Mesendoderm (in vitro differentiated cells): Measurements from ENCODE around the gene CALN1.

Experiments
- DNase-seq: peaks from one replicate; pipeline ENCODE4 v3.0.0; 2013
- H2AK5ac ChIP-seq: 2 replicates; pipeline ENCODE4 v1.6.1; 2013; ENCODE audit warnings: low read length, inconsistent platforms
- H2BK120ac ChIP-seq: 2 replicates; pipeline ENCODE4 v1.6.1; 2013; ENCODE audit warnings: low read depth, mild to moderate bottlenecking, low read length, moderate library complexity, mixed read lengths
- H2BK15ac ChIP-seq: replicated peaks from 2 replicates; pipeline ENCODE4 v1.6.1; 2013; ENCODE audit warnings: low read depth, mild to moderate bottlenecking, moderate library complexity
- H2BK5ac ChIP-seq: 2 replicates; pipeline ENCODE4 v1.6.1; 2013; ENCODE audit warnings: low read length, inconsistent platforms
- H3K18ac ChIP-seq: 2 replicates; pipeline ENCODE4 v1.6.1; 2013; ENCODE audit warnings: mild to moderate bottlenecking, low read length, mixed read lengths
- H3K23ac ChIP-seq: one replicate; pipeline ENCODE4 v1.6.1; 2013; ENCODE audit warnings: low read length
- H3K27ac ChIP-seq: 2 replicates; pipeline ENCODE4 v1.5.1; 2013; ENCODE audit warnings: low read depth, mild to moderate bottlenecking, inconsistent platforms, low read length, moderate library complexity
- H3K27me3 ChIP-seq: 2 replicates; pipeline ENCODE4 v1.6.1; 2013; ENCODE audit warnings: low read length, control low read depth, mild to moderate bottlenecking, inconsistent platforms; ENCODE audit not compliant: insufficient read depth, poor library complexity
- H3K36me3 ChIP-seq: 2 replicates; pipeline ENCODE4 v1.6.1; 2013; ENCODE audit warnings: low read length, inconsistent platforms; ENCODE audit not compliant: control insufficient read depth, insufficient read depth
- H3K4ac ChIP-seq: one replicate; pipeline ENCODE4 v1.6.1; 2013; ENCODE audit warnings: low read depth, mild to moderate bottlenecking, low read length, moderate library complexity
- H3K4me1 ChIP-seq: 2 replicates; pipeline ENCODE4 v1.6.1; 2013; ENCODE audit warnings: low read depth, low read length, inconsistent platforms; ENCODE audit not compliant: control insufficient read depth
- H3K4me2 ChIP-seq: 2 replicates; pipeline ENCODE4 v1.6.1; 2013; ENCODE audit warnings: low read length
- H3K4me3 ChIP-seq: 2 replicates; pipeline ENCODE4 v1.5.1; 2013; ENCODE audit warnings: mild to moderate bottlenecking, low read length
- H3K56ac ChIP-seq: one replicate; pipeline ENCODE4 v1.6.1; 2013; ENCODE audit warnings: low read length
- H3K79me1 ChIP-seq: 2 replicates; pipeline ENCODE4 v1.6.1; 2013; ENCODE audit warnings: low read length, inconsistent platforms
- H3K79me2 ChIP-seq: 2 replicates; pipeline ENCODE4 v1.6.1; 2013; ENCODE audit warnings: mild to moderate bottlenecking, low read length; ENCODE audit not compliant: control insufficient read depth, insufficient read depth
- H3K9ac ChIP-seq: 2 replicates; pipeline ENCODE4 v1.6.1; 2013; ENCODE audit warnings: low read length, inconsistent platforms
- H4K5ac ChIP-seq: one replicate; pipeline ENCODE4 v1.6.1; 2013; ENCODE audit warnings: low read length
- H4K8ac ChIP-seq: one replicate; pipeline ENCODE4 v1.6.1; 2013; ENCODE audit warnings: low read depth, mild to moderate bottlenecking, control low read depth, low read length, moderate library complexity
- WGBS: extraction: QIAGEN DNeasy Blood & Tissue Kit; methylation state at CpG from one replicate; pipeline ENCODE4 v1.1.7; 2013; ENCODE audit warnings: low lambda C conversion rate, missing lambda C conversion rate; ENCODE audit not compliant: insufficient coverage; ENCODE audit errors: extremely low coverage; 5-methylcytosine and 5-hydroxymethylcytosine counted together

The CALN1 gene

DNA sequence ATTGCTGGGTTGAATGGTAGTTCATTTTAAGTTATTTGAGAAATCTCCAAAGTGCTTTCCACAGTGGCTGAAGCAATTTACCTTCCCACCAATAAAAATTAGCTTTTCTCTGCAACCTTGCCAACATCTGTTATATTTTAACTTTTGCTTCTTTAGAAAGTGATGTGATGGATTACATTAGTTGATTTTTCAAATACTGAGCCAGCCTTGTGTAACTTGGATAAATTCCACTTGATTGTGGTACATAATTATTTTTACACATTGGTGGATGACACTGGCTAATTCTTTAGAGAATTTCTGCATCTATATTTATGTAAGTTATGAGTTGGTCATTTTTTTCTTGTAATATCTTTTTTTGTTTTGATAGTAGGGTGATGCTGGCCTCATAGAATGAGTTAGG, 646.1 kb downstream of the CALN1 start:
- no peak overlapping the region for H3K4ac ChIP-seq
- no peak overlapping the region for H2BK5ac ChIP-seq
- no peak overlapping the region for H4K5ac ChIP-seq
- H3K4me2 ChIP-seq: no peak overlapping the region
- H3K27ac ChIP-seq: no peak overlapping the region
- H3K56ac ChIP-seq: no peak overlapping the region
- no peak overlapping the region for H2BK15ac ChIP-seq
- H4K8ac ChIP-seq: no peak overlapping the region
- no peak for DNase-seq
- no peaks in the 10 kb centered on the region for H3K27me3 ChIP-seq
- H3K23ac ChIP-seq: no peak overlapping the region
- H3K36me3 ChIP-seq: no peaks in the 10 kb centered on the region
- no peak overlapping the region for H3K9ac ChIP-seq
- no peak overlapping the region for H2BK120ac ChIP-seq
- no peak overlapping the region for H3K18ac ChIP-seq
- no peaks in the 10 kb centered on the region for H3K79me2 ChIP-seq
- no peaks in the 10 kb centered on the region for H3K4me1 ChIP-seq
- no peak overlapping the region for H2AK5ac ChIP-seq
- H3K79me1 ChIP-seq: no peaks in the 10 kb centered on the region
- no peak overlapping the region for H3K4me3 ChIP-seq

DNA sequence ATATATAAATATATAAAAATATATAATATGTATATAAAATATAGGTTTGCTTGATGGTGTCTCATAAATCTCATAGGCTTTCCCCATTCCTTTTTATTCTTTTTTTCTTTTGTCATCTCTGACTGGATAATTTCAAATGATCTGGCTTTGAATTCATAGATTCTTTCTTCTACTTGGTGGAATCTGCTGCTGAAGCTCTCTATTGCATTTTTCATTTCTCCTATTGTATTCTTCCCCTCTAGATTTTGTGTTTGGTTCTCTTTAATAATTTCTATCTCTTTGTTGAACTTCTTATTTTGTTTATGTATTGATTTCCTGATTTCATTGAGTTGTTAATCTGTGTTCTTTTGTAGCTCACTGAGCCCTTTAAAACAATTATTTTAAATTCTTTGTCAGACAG, 650.8 kb downstream of the CALN1 start:
- no peak overlapping the region for H3K4me3 ChIP-seq
- H3K36me3 ChIP-seq: no peaks in the 10 kb centered on the region
- no peaks in the 10 kb centered on the region for H3K4me1 ChIP-seq
- H3K56ac ChIP-seq: no peak overlapping the region
- no peak overlapping the region for H2BK5ac ChIP-seq
- no peak overlapping the region for H3K27ac ChIP-seq
- no peak overlapping the region for H2AK5ac ChIP-seq
- no peak overlapping the region for H4K5ac ChIP-seq
- H3K27me3 ChIP-seq: no peaks in the 10 kb centered on the region
- no peak overlapping the region for H2BK15ac ChIP-seq
- no peak overlapping the region for H3K4me2 ChIP-seq
- DNase-seq: no peak
- H3K18ac ChIP-seq: no peak overlapping the region
- H3K23ac ChIP-seq: no peak overlapping the region
- H3K4ac ChIP-seq: no peak overlapping the region
- no peaks in the 10 kb centered on the region for H3K79me1 ChIP-seq
- no peak overlapping the region for H3K9ac ChIP-seq
- H3K79me2 ChIP-seq: no peaks in the 10 kb centered on the region
- no peak overlapping the region for H4K8ac ChIP-seq
- no peak overlapping the region for H2BK120ac ChIP-seq

DNA sequence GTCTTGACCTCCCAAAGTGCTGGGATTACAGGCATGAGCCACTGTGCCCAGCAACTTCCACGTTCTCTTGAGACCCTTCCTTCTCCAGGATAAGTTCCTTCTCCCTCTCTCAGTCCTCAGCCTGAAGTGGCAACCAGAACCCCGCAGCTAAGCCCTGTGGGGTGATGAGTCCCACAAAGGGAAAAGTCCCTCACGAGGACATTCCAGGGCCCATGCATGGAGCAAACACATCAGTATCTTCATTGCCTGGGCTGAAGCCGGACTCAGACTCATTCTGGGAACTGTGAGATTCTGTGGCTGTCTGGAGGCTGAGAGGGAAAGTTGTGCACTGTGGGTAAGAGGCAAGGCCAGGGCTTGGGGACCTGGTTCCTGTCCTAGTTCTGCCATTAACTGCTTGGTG, 657.3 kb downstream of the CALN1 start:
- H2BK120ac ChIP-seq: no peak overlapping the region
- no peak overlapping the region for H3K4me3 ChIP-seq
- no peak overlapping the region for H4K8ac ChIP-seq
- no peak overlapping the region for H2AK5ac ChIP-seq
- no peaks in the 10 kb centered on the region for H3K79me2 ChIP-seq
- H4K5ac ChIP-seq: no peak overlapping the region
- H3K27me3 ChIP-seq: no peaks in the 10 kb centered on the region
- no peak overlapping the region for H2BK5ac ChIP-seq
- no peak overlapping the region for H3K56ac ChIP-seq
- no peak for DNase-seq
- no peak overlapping the region for H3K4me2 ChIP-seq
- no peak overlapping the region for H3K27ac ChIP-seq
- H3K4ac ChIP-seq: no peak overlapping the region
- no peak overlapping the region for H2BK15ac ChIP-seq
- no peak overlapping the region for H3K23ac ChIP-seq
- H3K4me1 ChIP-seq: no peaks in the 10 kb centered on the region
- H3K79me1 ChIP-seq: no peaks in the 10 kb centered on the region
- H3K18ac ChIP-seq: no peak overlapping the region
- H3K36me3 ChIP-seq: no peaks in the 10 kb centered on the region
- WGBS: no CpG with 5 or more reads among the region's 4 CpGs
- no peak overlapping the region for H3K9ac ChIP-seq

DNA sequence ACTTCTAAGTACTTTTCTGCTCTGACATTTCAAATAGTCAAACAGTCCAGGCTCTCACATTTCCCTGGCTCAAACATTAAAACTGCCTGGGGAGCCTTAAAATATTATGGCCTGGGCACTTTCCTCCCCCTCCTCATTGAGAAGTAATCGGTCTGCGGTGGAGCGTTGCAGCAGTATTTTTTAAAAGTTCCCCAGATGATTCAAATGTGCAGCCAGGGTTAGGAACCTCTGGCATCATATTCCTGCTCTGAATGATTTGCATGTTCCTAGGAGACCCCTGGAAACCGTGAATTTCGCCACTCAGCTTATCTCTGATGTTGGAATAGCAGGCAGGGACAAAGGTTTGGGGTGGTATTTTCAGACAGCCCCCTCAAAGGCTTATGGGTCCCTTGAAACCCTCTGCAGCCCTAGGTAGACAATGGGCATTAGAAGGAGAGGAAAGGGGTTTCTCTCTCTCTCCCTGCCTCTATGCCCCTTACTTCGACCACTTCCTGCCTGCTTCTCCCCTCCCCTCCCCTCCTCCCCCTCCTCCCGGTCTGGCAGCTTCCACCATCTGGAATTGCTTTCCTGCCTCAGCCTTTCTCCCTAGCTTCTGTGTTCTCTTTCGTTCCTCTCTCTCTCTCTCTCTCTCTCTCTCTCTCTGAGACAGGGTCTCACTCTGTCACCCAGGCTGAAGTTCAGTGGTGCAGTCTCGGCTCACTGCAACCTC, 658.0 kb downstream of the CALN1 start:
- Histone ChIP-seq H3K4ac (no peak overlapping the region), H3K79me1 (no peaks in the 10 kb centered on the region), H4K8ac (no peak overlapping the region), H3K4me1 (no peaks in the 10 kb centered on the region), H3K23ac (no peak overlapping the region), H3K9ac (no peak overlapping the region), H3K27me3 (no peaks in the 10 kb centered on the region), H3K4me3 (no peak overlapping the region), H4K5ac (no peak overlapping the region), H3K18ac (no peak overlapping the region), H3K56ac (peak overlapping the region; percentile 51), H2BK120ac (no peak overlapping the region), H2BK15ac (no peak overlapping the region), H2AK5ac (no peak overlapping the region), H2BK5ac (no peak overlapping the region), H3K79me2 (no peaks in the 10 kb centered on the region), H3K36me3 (no peaks in the 10 kb centered on the region), H3K4me2 (no peak overlapping the region), H3K27ac (no peak overlapping the region)
- DNase-seq: peak; percentile 23
- WGBS: no CpG with 5 or more reads among the region's 9 CpGs

DNA sequence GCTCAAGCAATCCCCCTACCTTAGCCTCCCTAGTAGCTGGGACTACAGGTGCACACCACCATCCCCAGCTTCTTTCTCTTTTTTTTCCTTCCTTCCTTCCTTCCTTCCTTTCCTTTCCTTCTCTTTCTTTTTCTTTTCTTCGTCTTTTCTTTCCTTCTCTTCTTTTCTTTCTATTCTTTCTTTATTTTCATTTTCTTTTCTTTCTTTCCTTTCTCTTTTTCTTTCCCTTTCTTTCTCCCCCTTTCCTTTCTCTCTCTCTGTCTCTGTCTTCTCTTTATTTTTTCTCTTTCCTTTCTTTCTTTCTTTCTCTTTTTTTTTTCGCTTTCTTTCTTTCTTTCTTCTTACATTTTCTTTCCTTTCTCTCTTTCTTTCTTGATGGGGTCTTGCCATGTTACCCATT, 658.9 kb downstream of the CALN1 start:
- no peaks in the 10 kb centered on the region for H3K27me3 ChIP-seq
- H3K4ac ChIP-seq: no peak overlapping the region
- H4K5ac ChIP-seq: no peak overlapping the region
- DNase-seq: no peak
- no peak overlapping the region for H3K9ac ChIP-seq
- H3K18ac ChIP-seq: no peak overlapping the region
- H3K79me2 ChIP-seq: no peaks in the 10 kb centered on the region
- no peak overlapping the region for H3K4me3 ChIP-seq
- no peak overlapping the region for H2BK15ac ChIP-seq
- no peak overlapping the region for H3K56ac ChIP-seq
- no peak overlapping the region for H2AK5ac ChIP-seq
- H3K36me3 ChIP-seq: no peaks in the 10 kb centered on the region
- no peak overlapping the region for H4K8ac ChIP-seq
- no peaks in the 10 kb centered on the region for H3K4me1 ChIP-seq
- no peak overlapping the region for H3K4me2 ChIP-seq
- WGBS: 100% methylated on average over 2 of the region's 2 CpGs
- no peaks in the 10 kb centered on the region for H3K79me1 ChIP-seq
- no peak overlapping the region for H3K27ac ChIP-seq
- no peak overlapping the region for H3K23ac ChIP-seq
- no peak overlapping the region for H2BK5ac ChIP-seq
- H2BK120ac ChIP-seq: no peak overlapping the region

DNA sequence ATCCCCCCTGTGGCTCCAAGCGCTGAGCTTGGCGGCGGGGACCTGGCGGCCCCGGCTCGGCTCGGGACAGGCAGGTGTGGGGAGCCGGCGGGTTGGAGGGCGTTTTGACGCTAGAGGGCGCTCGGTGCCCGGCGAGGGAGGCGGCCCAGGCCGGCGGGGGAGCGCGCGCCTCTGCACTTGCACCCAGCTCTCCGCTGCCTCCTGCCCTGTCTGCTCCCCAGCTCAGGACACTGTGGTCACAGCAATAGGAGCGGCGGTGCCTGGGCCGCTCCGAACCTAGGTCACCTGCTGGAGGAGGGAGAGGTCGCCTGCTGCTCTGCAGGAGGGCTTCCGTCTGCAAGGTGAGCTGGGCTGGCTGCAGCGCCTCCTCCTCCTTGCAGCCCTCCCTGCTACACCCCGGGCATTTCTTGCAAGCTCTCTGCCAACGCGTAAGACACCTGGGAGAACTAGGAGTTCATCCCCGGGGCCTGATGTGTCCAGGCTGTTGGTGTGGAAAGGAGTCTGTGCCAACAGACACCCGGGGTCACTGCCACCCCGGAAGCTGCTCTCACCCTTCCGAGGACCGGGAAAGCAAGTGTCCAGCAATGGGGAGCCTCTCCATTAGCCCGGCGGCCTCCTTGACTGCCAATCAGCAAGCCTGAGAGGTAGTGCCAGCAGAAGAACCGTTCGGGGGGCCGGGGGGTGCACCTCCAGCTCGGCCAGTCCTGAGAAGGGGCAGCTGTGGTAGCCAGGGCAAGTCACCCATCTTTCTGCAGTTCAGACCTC, 659.8 kb downstream of the CALN1 start:
- no CpG with 5 or more reads among the region's 43 CpGs for WGBS
- Histone ChIP-seq H3K79me2 (no peaks in the 10 kb centered on the region), H3K23ac (no peak overlapping the region), H3K27me3 (no peaks in the 10 kb centered on the region), H3K27ac (no peak overlapping the region), H3K4me2 (peak overlapping the region; percentile 45), H2AK5ac (no peak overlapping the region), H3K79me1 (no peaks in the 10 kb centered on the region), H4K8ac (no peak overlapping the region), H2BK15ac (no peak overlapping the region), H3K4ac (no peak overlapping the region), H3K4me1 (no peaks in the 10 kb centered on the region), H3K4me3 (no peak overlapping the region), H3K9ac (no peak overlapping the region), H2BK120ac (no peak overlapping the region), H2BK5ac (no peak overlapping the region), H3K36me3 (no peaks in the 10 kb centered on the region), H3K18ac (no peak overlapping the region), H3K56ac (no peak overlapping the region), H4K5ac (no peak overlapping the region)
- DNase-seq: peak; percentile 73
